ENCODE data around the gene CHRNB2. TPM values are rescaled to one million over a fixed set of nuclear protein-coding genes. Genes with fewer than 3 reads are reported as not detected.

Gene CHRNB2
- total and polyA plus RNA-seq, 9 of the 15 experiments (the other 6 are each of a cell fraction or from before 2014, with no cell fraction given), result 0.01 TPM; not detected in 8

DNA sequence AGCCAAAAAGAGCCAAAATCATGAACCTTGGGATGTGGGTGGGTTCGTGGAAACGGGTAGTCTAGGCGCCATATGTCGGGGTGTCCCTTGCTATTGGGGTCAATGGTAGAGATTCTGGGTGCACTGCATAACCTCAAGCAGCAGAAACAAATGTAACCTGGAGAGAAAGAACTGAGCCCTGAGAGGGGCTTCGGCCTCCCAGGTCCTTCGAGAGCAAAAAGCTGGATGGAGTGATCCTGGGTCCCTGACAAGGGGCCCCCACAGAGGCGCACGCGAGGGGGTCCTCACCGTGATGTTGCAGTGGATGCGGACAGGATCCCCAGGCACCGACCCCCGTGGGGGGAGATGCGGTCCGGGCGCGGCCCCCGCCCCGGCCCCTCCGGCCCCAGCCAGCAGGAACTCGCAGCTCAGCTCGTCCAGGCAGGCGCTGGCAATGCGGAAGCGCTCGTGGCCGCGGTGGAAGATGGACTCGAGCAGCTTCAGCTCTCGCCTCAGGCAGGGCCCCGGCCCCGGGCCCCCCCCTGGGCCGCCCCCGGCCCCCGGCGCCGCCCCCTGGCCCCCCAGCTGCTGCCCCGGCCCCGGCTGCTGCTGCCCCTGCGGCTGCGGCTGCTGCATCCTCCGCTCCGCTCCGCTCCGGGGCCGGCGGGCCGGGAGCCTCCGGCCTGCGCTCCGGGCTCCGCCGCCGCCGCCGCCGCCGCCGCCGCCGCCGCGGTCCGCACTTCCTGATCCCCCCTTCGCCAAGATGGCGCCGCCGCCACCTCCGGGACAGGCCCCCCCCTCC lies 9.4 kb upstream of the CHRNB2 start, which contains the start of gene UBE2Q1 (continued):
- TF ChIP-seq, protein P1, sequence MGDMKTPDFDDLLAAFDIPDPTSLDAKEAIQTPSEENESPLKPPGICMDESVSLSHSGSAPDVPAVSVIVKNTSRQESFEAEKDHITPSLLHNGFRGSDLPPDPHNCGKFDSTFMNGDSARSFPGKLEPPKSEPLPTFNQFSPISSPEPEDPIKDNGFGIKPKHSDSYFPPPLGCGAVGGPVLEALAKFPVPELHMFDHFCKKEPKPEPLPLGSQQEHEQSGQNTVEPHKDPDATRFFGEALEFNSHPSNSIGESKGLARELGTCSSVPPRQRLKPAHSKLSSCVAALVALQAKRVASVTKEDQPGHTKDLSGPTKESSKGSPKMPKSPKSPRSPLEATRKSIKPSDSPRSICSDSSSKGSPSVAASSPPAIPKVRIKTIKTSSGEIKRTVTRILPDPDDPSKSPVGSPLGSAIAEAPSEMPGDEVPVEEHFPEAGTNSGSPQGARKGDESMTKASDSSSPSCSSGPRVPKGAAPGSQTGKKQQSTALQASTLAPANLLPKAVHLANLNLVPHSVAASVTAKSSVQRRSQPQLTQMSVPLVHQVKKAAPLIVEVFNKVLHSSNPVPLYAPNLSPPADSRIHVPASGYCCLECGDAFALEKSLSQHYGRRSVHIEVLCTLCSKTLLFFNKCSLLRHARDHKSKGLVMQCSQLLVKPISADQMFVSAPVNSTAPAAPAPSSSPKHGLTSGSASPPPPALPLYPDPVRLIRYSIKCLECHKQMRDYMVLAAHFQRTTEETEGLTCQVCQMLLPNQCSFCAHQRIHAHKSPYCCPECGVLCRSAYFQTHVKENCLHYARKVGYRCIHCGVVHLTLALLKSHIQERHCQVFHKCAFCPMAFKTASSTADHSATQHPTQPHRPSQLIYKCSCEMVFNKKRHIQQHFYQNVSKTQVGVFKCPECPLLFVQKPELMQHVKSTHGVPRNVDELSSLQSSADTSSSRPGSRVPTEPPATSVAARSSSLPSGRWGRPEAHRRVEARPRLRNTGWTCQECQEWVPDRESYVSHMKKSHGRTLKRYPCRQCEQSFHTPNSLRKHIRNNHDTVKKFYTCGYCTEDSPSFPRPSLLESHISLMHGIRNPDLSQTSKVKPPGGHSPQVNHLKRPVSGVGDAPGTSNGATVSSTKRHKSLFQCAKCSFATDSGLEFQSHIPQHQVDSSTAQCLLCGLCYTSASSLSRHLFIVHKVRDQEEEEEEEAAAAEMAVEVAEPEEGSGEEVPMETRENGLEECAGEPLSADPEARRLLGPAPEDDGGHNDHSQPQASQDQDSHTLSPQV (IDR thresholded peaks at IDR 0.05), result no peak
- TF ChIP-seq WHSC1 (IDR thresholded peaks at IDR 0.05; ENCODE audit: low read length) (no peak), KAT7 (CRISPR knock-in tag; IDR thresholded peaks at IDR 0.05; ENCODE audit: borderline replicate concordance) (no peak), RFX1 (IDR thresholded peaks at IDR 0.05) (no peak), CAMTA2 (CRISPR knock-in tag; conservative IDR thresholded peaks at IDR 0.05) (no peak), KAT2B (IDR thresholded peaks at IDR 0.05; ENCODE audit: low read depth, low read length) (no peak), FOXJ2 (tag; IDR thresholded peaks at IDR 0.05) (no peak), BHLHE40 (IDR thresholded peaks at IDR 0.05; ENCODE audit: low read length) (no peak)
- TF ChIP-seq, protein P2, sequence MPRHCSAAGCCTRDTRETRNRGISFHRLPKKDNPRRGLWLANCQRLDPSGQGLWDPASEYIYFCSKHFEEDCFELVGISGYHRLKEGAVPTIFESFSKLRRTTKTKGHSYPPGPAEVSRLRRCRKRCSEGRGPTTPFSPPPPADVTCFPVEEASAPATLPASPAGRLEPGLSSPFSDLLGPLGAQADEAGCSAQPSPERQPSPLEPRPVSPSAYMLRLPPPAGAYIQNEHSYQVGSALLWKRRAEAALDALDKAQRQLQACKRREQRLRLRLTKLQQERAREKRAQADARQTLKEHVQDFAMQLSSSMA (CRISPR knock-in tag; IDR thresholded peaks at IDR 0.05), result no peak
